ENCODE measurements around the gene RBSN.
"Not testable (repeated sequence)": the region's sequence is repeated elsewhere in the genome, so short reads cannot be mapped to it uniquely, and the experiment has no call there.

RBSN gene

GRCh38 chr3:15098503-15099363 lies at the start of gene RBSN:
RBSN (minus strand) TSS chr3:15099148; CDS start chr3:15096120, 3,028 bp downstream.
- DNase-seq, result peak; percentile 85 to 93

GRCh38 chr3:15148614-15149013 lies 49.7 kb upstream of the RBSN start:
- no peak for DNase-seq

- not testable (repeated sequence) for DNase-seq
Measured at GRCh38 chr3:15136885-15137284, 37.9 kb upstream of the RBSN start.

GRCh38 chr3:15134968-15135367 lies 36.0 kb upstream of the RBSN start:
- not testable (repeated sequence) for DNase-seq

GRCh38 chr3:15128403-15128802 lies 29.5 kb upstream of the RBSN start:
- not testable (repeated sequence) for DNase-seq

- not testable (repeated sequence) for DNase-seq
Measured at GRCh38 chr3:15126975-15127374, 28.0 kb upstream of the RBSN start.

GRCh38 chr3:15122398-15122797 lies 23.4 kb upstream of the RBSN start:
- no peak for DNase-seq

GRCh38 chr3:15121936-15122335 lies 23.0 kb upstream of the RBSN start:
- no peak for DNase-seq

GRCh38 chr3:15120986-15121385 lies 22.0 kb upstream of the RBSN start:
- DNase-seq, result peak; percentile 21 to 59

- no peak for DNase-seq
Measured at GRCh38 chr3:15117011-15117410, 18.1 kb upstream of the RBSN start.

- no peak for DNase-seq
Measured at GRCh38 chr3:15116032-15116669, 17.2 kb upstream of the RBSN start.

- DNase-seq, result no peak
Measured at GRCh38 chr3:15114466-15115358, 15.8 kb upstream of the RBSN start.

GRCh38 chr3:15113884-15114283 lies 14.9 kb upstream of the RBSN start:
- no peak for DNase-seq

- peak in 1 of 2 experiments; percentile 66 for DNase-seq
Measured at GRCh38 chr3:15113471-15113870, 14.5 kb upstream of the RBSN start.

- no peak for DNase-seq
Measured at GRCh38 chr3:15112011-15112410, 13.1 kb upstream of the RBSN start.

GRCh38 chr3:15110206-15110605 lies 11.3 kb upstream of the RBSN start:
- DNase-seq, result no peak

- DNase-seq, result no peak
Measured at GRCh38 chr3:15108869-15109268, 9.9 kb upstream of the RBSN start.

- peak; percentile 64 to 77 for DNase-seq
Measured at GRCh38 chr3:15108082-15108545, 9.2 kb upstream of the RBSN start.

- no peak for DNase-seq
Measured at GRCh38 chr3:15107075-15107947, 8.4 kb upstream of the RBSN start.

GRCh38 chr3:15102836-15103235 lies 3.9 kb upstream of the RBSN start:
- no peak for DNase-seq

GRCh38 chr3:15102256-15102655 lies 3.3 kb upstream of the RBSN start:
- no peak for DNase-seq

Measured in NCI-H2081 (cell line).